Thymus (tissue), 11 donors: ENCODE data around the gene RAPGEF4. TPM values are rescaled to one million over a fixed set of nuclear protein-coding genes. Genes with fewer than 3 reads are reported as not detected.

Source experiments
- DNase-seq, 9 donors: peaks; one replicate each; pipeline ENCODE4 v3.0.0-alpha.2; 2013; ENCODE audit warnings: low spot score in 9 of 9, low read depth in 6 of 9, missing footprints in 1 of 9
- H3K27ac ChIP-seq, 2 donors: one replicate each; pipeline ENCODE4 v1.5.1; 2013; ENCODE audit warnings: control low read depth in 1 of 2, low read depth in 1 of 2, low read length in 1 of 2, mild to moderate bottlenecking in 1 of 2, moderate library complexity in 1 of 2
- H3K27me3 ChIP-seq, 2 donors: one replicate each; pipeline ENCODE4 v1.5.1; 2013; ENCODE audit warnings: low read length in 1 of 2; ENCODE audit not compliant: control insufficient read depth in 2 of 2, insufficient read depth in 1 of 2
- H3K36me3 ChIP-seq, 2 donors: one replicate each; pipeline ENCODE4 v1.5.1; 2013; ENCODE audit warnings: low read length in 1 of 2, mild to moderate bottlenecking in 1 of 2, moderate library complexity in 1 of 2; ENCODE audit not compliant: control insufficient read depth in 2 of 2, insufficient read depth in 2 of 2
- H3K4me1 ChIP-seq, 2 donors: one replicate each; pipeline ENCODE4 v1.5.1; 2013; ENCODE audit warnings: low read length in 2 of 2; ENCODE audit not compliant: control insufficient read depth in 2 of 2, insufficient read depth in 2 of 2
- H3K4me3 ChIP-seq, 2 donors: one replicate each; pipeline ENCODE4 v1.5.1; 2013; ENCODE audit warnings: low read length in 2 of 2, control low read depth in 1 of 2, mild to moderate bottlenecking in 1 of 2
- H3K9me3 ChIP-seq, 2 donors: one replicate each; pipeline ENCODE4 v1.5.1; 2013; ENCODE audit warnings: low read length in 1 of 2, mild to moderate bottlenecking in 1 of 2; ENCODE audit not compliant: control insufficient read depth in 2 of 2, insufficient read depth in 1 of 2
- WGBS: extraction: QIAGEN DNeasy Blood & Tissue Kit; methylation state at CpG from one replicate; pipeline ENCODE4 v1.1.7; 2013; 5-methylcytosine and 5-hydroxymethylcytosine counted together
- polyA plus RNA-seq: library from polyadenylated mRNA; stranded (reverse); fragments of 200-250 nt; gene quantifications from one replicate; pipeline ENCODE4 v1.2.3, GENCODE V29; 2013
- total RNA-seq: library from RNA; stranded (reverse); fragments of 120-200 nt; gene quantifications from one replicate; pipeline ENCODE4 v1.2.4, GENCODE V29; 2013
- donor health status: healthy.

The RAPGEF4 gene
- total and polyA plus RNA-seq, 2 donors = 2.0 to 3.6 TPM

- Histone ChIP-seq H3K4me3 (no peak overlapping the region), H3K36me3 (no peaks in the 10 kb centered on the region), H3K27ac (no peak overlapping the region), H3K27me3 (no peaks in the 10 kb centered on the region), H3K9me3 (no peaks in the 10 kb centered on the region), H3K4me1 (no peaks in the 10 kb centered on the region)
- WGBS = 93% methylated on average over 2 of the region's 2 CpGs
- no peak for DNase-seq
These were observed 263.1 kb downstream of the RAPGEF4 start for GRCh38 chr2:172998547-172999272.

- 98% methylated on average over 4 of the region's 4 CpGs for WGBS
- no peaks in the 10 kb centered on the region for H3K9me3 ChIP-seq
These were observed 264.2 kb downstream of the RAPGEF4 start for GRCh38 chr2:172999641-173000386.

GRCh38 chr2:173001664-173002604 is 266.3 kb downstream of the RAPGEF4 start:
- no peaks in the 10 kb centered on the region for H3K36me3 ChIP-seq
- H3K4me3 ChIP-seq = no peak overlapping the region
- H3K9me3 ChIP-seq = no peaks in the 10 kb centered on the region
- WGBS = 94% methylated on average over 7 of the region's 7 CpGs
- no peak for DNase-seq
- no peaks in the 10 kb centered on the region for H3K4me1 ChIP-seq
- H3K27ac ChIP-seq = no peak overlapping the region
- no peaks in the 10 kb centered on the region for H3K27me3 ChIP-seq

More at GRCh38 chr2:172999641-173000386, 264.2 kb downstream of the RAPGEF4 start:
- H3K27me3 ChIP-seq = no peaks in the 10 kb centered on the region
- no peaks in the 10 kb centered on the region for H3K4me1 ChIP-seq
- no peak overlapping the region for H3K27ac ChIP-seq
- no peak for DNase-seq
- H3K36me3 ChIP-seq = no peaks in the 10 kb centered on the region
- H3K4me3 ChIP-seq = no peak overlapping the region

GRCh38 chr2:173002751-173003541 is 267.3 kb downstream of the RAPGEF4 start:
- H3K27me3 ChIP-seq = no peaks in the 10 kb centered on the region
- H3K36me3 ChIP-seq = no peaks in the 10 kb centered on the region
- no peak for DNase-seq
- no peak overlapping the region for H3K4me3 ChIP-seq
- no peak overlapping the region for H3K27ac ChIP-seq
- WGBS = 83% methylated on average over 15 of the region's 15 CpGs
- no peaks in the 10 kb centered on the region for H3K9me3 ChIP-seq
- no peaks in the 10 kb centered on the region for H3K4me1 ChIP-seq

GRCh38 chr2:173008786-173009185 is 273.1 kb downstream of the RAPGEF4 start:
- no peak overlapping the region for H3K27ac ChIP-seq
- WGBS = 99% methylated on average over 3 of the region's 3 CpGs

GRCh38 chr2:173010233-173010632 is 274.6 kb downstream of the RAPGEF4 start:
- no peaks in the 10 kb centered on the region for H3K36me3 ChIP-seq
- H3K27ac ChIP-seq = no peak overlapping the region
- DNase-seq = no peak
- no peak overlapping the region for H3K4me3 ChIP-seq
- no peaks in the 10 kb centered on the region for H3K9me3 ChIP-seq
- H3K27me3 ChIP-seq = no peaks in the 10 kb centered on the region
- WGBS = 98% methylated on average over 1 of the region's 1 CpG
- H3K4me1 ChIP-seq = no peaks in the 10 kb centered on the region

More at GRCh38 chr2:173008786-173009185, 273.1 kb downstream of the RAPGEF4 start:
- Histone ChIP-seq H3K36me3 (no peaks in the 10 kb centered on the region), H3K27me3 (no peaks in the 10 kb centered on the region), H3K9me3 (no peaks in the 10 kb centered on the region), H3K4me3 (no peak overlapping the region), H3K4me1 (no peaks in the 10 kb centered on the region)
- DNase-seq = no peak

GRCh38 chr2:173016451-173016850 is 280.8 kb downstream of the RAPGEF4 start:
- no peaks in the 10 kb centered on the region for H3K9me3 ChIP-seq
- no peak overlapping the region for H3K4me3 ChIP-seq
- H3K27me3 ChIP-seq = no peaks in the 10 kb centered on the region
- no peak overlapping the region for H3K27ac ChIP-seq
- no peak for DNase-seq
- WGBS = 96% methylated on average over 2 of the region's 2 CpGs
- H3K36me3 ChIP-seq = no peaks in the 10 kb centered on the region
- no peaks in the 10 kb centered on the region for H3K4me1 ChIP-seq

GRCh38 chr2:173017646-173018420 is 282.2 kb downstream of the RAPGEF4 start:
- no peaks in the 10 kb centered on the region for H3K4me1 ChIP-seq
- no peaks in the 10 kb centered on the region for H3K9me3 ChIP-seq
- DNase-seq = no peak
- WGBS = 95% methylated on average over 6 of the region's 6 CpGs
- H3K27me3 ChIP-seq = no peaks in the 10 kb centered on the region
- H3K36me3 ChIP-seq = no peaks in the 10 kb centered on the region
- H3K4me3 ChIP-seq = no peak overlapping the region
- no peak overlapping the region for H3K27ac ChIP-seq
